Gastrocnemius medialis (tissue), 4 donors: ENCODE measurements around the gene FLT1.

Experiments
- POLR2A ChIP-seq, 2 donors: fragments of 450-650 bp; IDR thresholded peaks; one replicate each; pipeline ENCODE4 v1.6.1; 2017; ENCODE audit warnings: antibody characterized with exemption in 2 of 2, mild to moderate bottlenecking in 2 of 2, moderate library complexity in 2 of 2
- TF ChIP-seq, protein P1 (sequence below), 5 experiments: fragments of 450-650 bp in 3 of 5; fragments of 200-600 bp in 2 of 5; sonication (generic) in 2 of 5; IDR thresholded peaks in 4 of 5; conservative IDR thresholded peaks in 1 of 5; 1 replicate in 4 of 5; 2 replicates in 1 of 5; pipeline ENCODE4 v1.5.1; 2016 to 2019; ENCODE audit warnings: antibody characterized with exemption in 5 of 5, mild to moderate bottlenecking in 3 of 5, moderate library complexity in 3 of 5

DNA sequence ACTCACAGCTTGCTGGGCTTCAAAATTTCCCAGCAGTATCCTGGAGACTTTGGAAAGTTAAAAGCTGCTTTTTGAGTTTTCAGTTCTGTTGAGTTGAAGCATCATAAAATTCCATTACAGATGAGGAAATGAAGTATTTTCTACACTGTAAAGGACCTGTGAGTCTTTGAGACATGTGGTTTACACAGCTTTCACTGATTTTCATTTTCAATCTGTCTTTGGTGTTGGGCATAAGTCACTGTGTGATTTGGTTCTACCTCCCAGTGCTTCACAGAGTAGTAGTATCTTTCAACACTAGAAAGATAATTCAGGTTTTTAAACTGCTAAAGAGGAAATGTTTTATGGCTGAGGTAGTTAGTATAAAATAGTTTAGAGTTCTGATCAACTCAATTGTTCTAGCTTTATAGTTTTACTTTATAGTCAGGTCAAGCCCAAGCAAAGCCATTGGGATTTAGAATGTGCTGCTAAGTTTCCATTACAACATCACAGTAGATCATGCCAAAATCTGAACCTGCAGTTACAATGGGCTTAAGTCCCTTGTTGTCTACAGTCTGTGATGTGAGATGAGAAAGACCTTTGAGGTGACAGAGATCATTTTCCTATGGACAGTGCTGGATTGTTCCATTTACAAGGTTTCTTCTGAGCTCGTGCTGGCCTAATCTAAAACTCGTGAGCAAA, 161.6 kb downstream of the FLT1 start:
- TF ChIP-seq POLR2A (IDR thresholded peaks at IDR 0.05), result no peak
- TF ChIP-seq, protein P1, sequence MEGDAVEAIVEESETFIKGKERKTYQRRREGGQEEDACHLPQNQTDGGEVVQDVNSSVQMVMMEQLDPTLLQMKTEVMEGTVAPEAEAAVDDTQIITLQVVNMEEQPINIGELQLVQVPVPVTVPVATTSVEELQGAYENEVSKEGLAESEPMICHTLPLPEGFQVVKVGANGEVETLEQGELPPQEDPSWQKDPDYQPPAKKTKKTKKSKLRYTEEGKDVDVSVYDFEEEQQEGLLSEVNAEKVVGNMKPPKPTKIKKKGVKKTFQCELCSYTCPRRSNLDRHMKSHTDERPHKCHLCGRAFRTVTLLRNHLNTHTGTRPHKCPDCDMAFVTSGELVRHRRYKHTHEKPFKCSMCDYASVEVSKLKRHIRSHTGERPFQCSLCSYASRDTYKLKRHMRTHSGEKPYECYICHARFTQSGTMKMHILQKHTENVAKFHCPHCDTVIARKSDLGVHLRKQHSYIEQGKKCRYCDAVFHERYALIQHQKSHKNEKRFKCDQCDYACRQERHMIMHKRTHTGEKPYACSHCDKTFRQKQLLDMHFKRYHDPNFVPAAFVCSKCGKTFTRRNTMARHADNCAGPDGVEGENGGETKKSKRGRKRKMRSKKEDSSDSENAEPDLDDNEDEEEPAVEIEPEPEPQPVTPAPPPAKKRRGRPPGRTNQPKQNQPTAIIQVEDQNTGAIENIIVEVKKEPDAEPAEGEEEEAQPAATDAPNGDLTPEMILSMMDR (IDR thresholded peaks at IDR 0.05 in 4 of 5, conservative IDR thresholded peaks at IDR 0.05 in 1 of 5), result no peak
